ENCODE data around the gene FAM47E. TPM values are rescaled to one million over a fixed set of nuclear protein-coding genes. Genes with fewer than 3 reads are reported as not detected.

FAM47E gene
- polyA plus RNA-seq, 5 donors: 5.6 to 8.7 (median 6.4) TPM

Other genes starting within 250 kb of the FAM47E start
- 1 to 10 TPM in 2 of 5 donors, under 1 TPM in 3; 0.51 to 1.6 (median 0.85) TPM for gene CXCL9, start 244.2 kb upstream of the FAM47E start, polyA plus RNA-seq (ENCODE audit: insufficient read depth in 1 of 5, insufficient read length in 5 of 5, low replicate concordance in 1 of 5)
- gene CXCL10, start 228.2 kb upstream of the FAM47E start, polyA plus RNA-seq (ENCODE audit: insufficient read depth in 1 of 5, insufficient read length in 5 of 5, low replicate concordance in 1 of 5): 1 to 10 TPM in 4 of 5 donors, under 1 TPM in 1; 0.98 to 2.5 (median 1.8) TPM
- under 1 TPM in 4 of 5 donors, not detected in 1; 0.15 to 0.36 (median 0.21) TPM for gene CXCL11, start 215.7 kb upstream of the FAM47E start, polyA plus RNA-seq (ENCODE audit: insufficient read depth in 1 of 5, insufficient read length in 5 of 5, low replicate concordance in 1 of 5)
- gene ART3, start 177.0 kb upstream of the FAM47E start, polyA plus RNA-seq (ENCODE audit: insufficient read depth in 1 of 5, insufficient read length in 5 of 5, low replicate concordance in 1 of 5): 1 to 10 TPM in 1 of 5 donors, under 1 TPM in 4; 0.35 to 3.9 (median 0.46) TPM
- gene NUP54, start 103.3 kb upstream of the FAM47E start, polyA plus RNA-seq (ENCODE audit: insufficient read depth in 1 of 5, insufficient read length in 5 of 5, low replicate concordance in 1 of 5): 100 to 1,000 TPM in 2 of 5 donors, 10 to 100 TPM in 3; 72.2 to 103 (median 94.0) TPM
- gene SCARB2, start 37.9 kb upstream of the FAM47E start, polyA plus RNA-seq (ENCODE audit: insufficient read depth in 1 of 5, insufficient read length in 5 of 5, low replicate concordance in 1 of 5): 100 to 1,000 TPM; 193 to 266 (median 240) TPM
- 1 to 10 TPM; 2.0 to 4.1 (median 2.6) TPM for gene STBD1, start 55.0 kb downstream of the FAM47E start, polyA plus RNA-seq (ENCODE audit: insufficient read depth in 1 of 5, insufficient read length in 5 of 5, low replicate concordance in 1 of 5)
- gene CCDC158, start 169.4 kb downstream of the FAM47E start, polyA plus RNA-seq (ENCODE audit: insufficient read depth in 1 of 5, insufficient read length in 5 of 5, low replicate concordance in 1 of 5): 1 to 10 TPM in 3 of 5 donors, under 1 TPM in 2; 0.72 to 1.8 (median 1.3) TPM
- 10 to 100 TPM; 11.7 to 21.6 (median 14.5) TPM for gene SHROOM3, start 183.5 kb downstream of the FAM47E start, polyA plus RNA-seq (ENCODE audit: insufficient read depth in 1 of 5, insufficient read length in 5 of 5, low replicate concordance in 1 of 5)

Data from right lung (tissue), 5 donors.